GM19397 (cell line): ENCODE measurements around the gene TMBIM1.
A peak's percentile ranks its signal among the peaks of the same experiment; 100 is the strongest.

Source experiments
- ATAC-seq: cut with Tn5 transposase; IDR thresholded peaks from one replicate; pipeline ENCODE4 v1.9.1; 2021; ENCODE audit warnings: mild to moderate bottlenecking, moderate library complexity; ENCODE audit not compliant: unreplicated experiment

TMBIM1 gene

DNA sequence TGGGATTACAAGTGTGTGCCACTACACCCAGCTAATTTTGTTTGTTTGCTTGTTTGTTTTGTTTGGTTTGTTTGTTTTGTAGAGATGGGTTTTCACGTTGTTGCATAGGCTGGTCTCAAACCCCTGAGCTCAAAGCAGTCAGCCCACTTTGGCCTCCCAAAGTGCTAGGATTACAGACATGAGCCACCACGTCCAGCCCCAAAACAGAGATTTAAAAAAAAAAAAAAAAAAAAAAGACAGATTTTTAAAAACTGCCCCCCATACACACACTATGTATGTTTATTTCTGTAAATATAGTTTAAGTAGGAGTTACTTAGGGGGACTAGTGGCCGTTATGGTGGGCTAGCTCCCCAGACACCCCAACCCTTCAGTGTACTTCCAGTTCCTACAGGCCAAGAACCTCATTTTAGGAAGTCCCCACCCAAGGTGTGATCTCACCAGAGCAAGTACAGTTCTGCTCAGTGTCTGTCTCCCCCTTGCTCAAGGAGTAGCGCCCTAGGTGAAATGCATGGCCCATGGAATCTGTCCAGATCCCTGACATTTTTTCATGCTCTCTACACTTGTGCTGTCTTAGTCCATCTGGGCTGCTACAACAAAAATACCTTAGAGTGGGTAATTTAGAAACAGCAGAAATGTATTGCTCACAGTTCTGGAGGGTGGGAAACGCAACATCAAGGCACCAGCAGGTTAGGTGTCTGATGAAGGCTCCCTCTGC is 1.6 kb upstream of the TMBIM1 start:
- ATAC-seq: no peak

DNA sequence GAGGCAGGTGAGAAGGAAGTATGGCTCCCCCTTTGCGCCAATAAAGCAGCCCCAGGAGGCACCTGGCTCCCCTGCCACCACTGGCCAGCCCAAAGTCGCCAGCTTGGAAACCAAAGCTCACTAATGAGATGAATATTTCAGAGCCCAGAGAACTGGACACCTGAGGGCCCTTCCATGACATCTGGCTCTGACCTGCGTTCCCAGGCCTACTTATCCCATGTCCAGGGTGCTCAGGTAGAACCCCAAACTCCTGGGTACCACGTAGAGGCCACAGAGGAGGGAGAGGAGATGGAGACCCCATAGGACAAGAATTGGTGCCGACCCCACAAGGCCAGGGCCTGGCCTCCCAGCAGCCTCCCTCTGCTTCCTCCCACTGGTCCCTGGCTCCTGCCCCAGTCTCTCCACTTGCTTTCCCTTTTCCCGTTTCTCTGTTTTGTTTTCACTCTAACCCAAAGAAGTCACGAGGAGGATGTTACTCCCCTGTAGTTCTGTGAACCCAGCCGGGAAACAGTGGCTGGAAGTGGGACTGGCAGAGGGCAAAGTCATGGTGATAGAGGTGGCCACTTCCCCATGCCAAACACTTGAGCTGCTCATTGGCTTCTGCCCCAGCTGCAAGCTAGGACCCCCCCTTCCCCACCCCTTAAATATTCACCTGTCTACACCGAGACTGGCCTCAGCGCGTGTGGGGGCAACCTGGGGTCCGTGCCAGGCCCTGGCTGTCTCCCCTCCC is 820 bp downstream of the TMBIM1 start:
- no peak for ATAC-seq

DNA sequence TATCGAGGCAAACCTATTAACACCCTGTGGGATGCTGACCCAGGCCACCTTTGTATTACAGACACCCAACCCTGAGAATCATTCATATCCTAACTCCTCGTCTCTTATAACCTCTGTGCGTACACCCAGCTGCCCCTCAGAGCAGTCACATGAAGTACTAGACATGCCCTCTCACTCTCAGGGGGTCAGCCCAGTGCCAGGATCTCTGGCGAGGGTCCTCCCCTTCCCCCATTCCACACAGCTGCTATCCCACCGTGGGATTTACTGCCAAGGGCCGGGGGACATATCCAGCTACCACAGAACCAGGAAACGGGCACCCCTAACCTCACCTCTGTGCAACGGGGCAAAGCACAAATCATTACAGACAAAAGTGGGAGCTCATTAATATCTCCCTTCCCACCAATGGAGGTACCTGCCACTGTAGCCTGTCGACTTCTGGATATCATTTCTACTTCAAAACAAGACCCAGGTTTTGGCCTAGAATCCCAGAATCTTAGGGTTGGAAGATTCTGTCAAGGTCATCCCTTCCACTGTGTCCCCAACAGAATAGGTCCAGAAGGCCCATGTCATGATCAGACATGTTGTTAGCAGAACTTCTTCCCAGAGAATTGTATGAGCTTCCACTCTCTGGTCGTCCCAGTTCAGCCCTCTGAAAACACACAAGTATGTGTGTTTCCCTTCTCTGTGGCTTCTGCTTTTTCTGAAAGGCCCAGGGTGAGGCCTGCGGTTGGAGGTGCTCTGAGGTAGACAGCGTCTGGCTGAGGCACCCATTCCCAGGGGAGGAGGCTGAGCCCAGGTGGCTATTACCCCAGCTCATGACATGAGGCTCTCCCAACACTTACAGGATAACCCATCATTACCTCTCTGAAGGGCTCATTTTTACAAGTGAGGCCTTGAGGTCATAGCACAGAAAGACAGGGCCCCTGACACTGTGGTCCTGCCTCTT is 1.7 kb downstream of the TMBIM1 start:
- ATAC-seq: peak; percentile 55

DNA sequence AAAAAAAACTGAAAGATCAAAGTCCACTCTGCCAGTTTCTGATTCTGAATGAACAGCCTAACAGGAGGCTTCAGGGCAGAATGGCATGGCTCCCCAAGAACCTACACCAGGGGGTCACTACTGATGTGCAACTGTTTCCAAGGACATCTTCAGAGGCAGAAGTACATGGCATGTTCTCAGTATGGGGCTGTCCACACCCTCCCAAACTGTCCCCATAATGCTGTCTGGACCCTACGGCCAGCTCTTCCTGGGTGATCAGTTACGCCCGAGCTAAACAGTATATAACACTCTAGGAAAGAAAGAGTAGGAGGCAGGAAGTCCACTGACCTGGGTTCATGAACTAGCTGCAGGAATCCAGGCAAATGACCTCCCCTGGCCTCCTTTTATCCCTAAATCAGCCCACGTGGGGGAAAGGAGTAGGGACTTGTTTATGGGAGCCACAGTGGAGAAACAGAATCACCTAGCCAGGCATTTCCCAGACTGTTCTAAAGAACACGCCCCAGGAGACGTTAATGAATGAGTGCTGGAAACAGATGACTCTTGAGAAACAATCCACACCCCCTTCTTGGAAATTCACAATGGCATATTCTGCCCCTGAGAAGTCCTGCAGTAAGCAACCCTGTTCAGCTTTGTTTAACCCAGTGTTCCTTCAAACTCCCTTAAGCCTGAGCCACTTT is 2.5 kb downstream of the TMBIM1 start:
- no peak for ATAC-seq

DNA sequence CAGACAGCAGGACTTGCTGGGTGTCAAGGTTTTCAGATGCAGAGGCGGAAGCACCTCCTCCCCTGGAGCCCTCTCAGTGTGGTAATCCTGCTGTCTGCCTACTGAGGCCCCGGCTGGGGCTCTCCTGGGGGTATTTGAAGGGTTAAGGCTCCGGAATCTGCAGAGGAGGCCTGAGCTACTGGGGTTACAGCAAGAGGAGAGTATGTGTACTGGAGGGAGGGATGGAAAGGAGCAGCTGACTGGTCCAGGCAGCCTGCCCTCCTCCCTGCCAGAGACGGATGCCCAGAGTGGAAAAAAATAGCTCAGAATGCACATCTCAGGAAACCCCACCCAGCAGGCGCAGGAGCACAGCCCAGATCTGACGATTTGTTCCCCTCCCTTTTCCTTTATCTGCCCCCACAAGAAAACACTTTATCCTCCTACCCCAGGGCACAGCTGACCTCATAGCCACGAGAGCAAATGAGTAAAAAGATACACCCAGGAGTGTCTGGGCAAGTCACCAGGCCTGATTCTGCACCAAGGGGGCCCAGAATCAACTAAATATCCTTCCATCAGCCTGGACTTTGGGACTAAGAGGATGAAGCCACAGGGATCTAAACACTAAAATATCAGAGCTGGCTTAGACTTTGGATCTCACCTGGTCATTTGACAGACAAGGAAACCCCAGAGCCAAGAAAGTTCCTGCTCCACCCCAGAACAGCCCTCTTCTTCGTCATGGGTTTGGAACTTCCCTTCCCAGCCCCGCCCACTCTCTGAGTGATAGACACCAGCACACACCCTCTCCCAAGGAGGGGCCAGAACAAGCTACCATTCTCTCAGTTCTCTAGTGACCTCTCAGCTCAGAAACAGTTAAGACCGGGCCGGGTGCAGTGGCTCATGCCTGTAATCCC is 5.5 kb downstream of the TMBIM1 start:
- peak; percentile 55 for ATAC-seq

DNA sequence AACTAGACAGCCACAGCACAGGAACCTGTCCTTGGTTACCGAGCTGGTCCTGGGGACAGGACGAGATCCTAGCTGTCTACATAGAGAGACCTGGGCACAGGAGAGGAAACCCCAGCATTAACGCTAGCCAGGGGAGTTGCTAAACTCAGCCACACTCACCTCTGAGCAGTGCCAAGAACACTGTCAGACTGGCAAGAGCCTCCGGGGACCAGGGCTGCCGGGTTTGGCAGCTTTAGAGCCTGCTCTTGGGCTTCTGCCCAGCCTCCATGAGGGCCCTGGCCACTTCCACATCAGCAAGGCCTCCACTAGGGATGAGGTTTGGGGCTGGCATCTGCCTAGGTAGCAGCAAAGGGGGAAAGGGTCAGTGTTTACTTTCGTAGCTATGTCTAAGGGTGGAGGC is 6.7 kb downstream of the TMBIM1 start:
- ATAC-seq: no peak

DNA sequence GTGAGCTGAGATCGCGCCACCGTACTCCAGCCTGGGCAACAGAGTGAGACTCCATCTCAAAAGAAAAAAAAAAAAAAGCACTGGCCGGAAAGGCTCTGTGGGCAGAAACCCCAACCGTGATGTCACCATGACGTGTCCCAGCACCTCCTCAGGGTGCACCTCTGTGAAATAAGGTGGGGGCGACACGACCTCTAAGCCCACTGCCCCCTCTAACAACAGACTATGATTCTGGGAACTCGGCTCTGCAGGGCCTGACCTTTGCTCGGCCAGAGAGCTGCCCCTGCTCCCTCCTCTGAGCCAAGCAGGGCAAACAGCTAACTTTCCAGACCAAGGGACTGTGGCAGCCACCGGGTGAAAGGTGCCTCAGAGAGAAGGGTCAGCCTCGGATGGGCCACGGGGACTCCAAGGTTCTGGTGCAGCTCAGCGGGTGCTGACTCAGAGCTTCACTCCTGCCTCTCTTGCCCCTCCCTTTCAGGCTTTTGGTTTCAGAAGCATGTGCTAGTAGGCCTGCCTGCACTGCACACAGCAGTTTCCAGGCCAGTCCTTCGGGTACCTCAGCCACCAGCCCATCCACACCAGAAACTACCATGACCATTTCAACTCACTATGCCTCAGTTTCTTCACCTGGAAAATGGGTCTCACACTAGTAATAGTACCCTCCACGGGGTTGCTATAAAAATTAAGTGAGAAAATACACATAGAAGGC is 8.0 kb downstream of the TMBIM1 start:
- no peak for ATAC-seq

DNA sequence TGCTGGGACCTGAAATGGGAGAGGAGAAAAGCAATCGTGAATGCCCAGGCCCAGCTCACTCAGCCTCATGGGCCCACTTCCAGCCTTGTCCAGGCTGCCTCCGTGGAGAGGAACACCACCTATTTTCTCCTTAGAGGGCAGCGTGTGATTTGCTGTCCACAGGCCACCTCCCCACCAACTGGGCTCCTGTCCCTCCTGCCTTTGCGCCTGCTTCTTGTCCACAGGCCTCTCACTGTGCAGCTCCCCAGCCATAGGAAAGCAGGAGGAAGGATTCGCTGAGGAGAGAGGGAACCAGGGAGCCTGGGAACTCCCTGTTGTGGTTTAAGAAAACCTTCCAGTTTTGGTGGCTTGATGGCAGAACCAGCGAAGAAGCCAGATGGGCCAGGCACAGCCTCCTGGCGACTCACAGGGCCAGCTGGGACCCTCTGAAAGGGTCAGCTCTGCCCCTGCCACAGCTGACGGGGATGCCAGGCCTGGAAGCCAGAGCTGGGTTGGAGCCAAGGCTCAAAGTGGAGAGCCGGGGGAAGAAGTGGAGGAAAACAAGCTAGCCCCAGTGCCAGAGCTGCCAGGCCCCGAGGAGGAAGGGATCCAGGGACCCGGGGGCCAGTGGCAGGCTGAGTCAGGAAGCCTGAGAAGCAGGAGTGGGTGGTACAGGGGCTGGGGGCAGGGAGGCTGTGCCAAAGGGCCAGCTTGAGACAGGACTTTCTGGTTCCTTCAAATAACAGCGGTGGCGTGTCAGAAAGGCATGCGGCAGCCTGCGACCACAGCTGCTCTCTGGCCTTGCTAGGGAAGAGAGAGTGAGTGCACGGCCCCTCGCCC is 9.9 kb downstream of the TMBIM1 start:
- no peak for ATAC-seq

DNA sequence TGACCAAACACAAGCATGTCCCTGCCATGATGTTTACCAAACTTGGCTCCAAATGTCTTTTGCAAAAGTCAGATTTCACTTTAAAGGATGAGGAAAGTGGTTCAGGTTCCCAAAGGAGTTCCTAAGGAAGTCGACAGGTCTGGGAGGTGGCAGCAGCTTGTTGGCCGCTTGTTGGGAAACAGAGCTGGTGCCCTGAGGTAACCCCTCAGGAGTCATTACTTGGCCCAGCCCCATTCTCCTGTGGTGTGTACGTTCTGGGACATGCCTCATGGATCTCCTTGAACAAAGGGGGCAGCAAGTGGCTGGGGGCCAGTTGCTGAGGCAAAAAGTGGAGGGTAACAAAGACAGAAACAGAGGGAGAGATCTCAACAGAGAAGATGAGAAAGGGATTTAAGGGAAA is 10.9 kb downstream of the TMBIM1 start:
- no peak for ATAC-seq

DNA sequence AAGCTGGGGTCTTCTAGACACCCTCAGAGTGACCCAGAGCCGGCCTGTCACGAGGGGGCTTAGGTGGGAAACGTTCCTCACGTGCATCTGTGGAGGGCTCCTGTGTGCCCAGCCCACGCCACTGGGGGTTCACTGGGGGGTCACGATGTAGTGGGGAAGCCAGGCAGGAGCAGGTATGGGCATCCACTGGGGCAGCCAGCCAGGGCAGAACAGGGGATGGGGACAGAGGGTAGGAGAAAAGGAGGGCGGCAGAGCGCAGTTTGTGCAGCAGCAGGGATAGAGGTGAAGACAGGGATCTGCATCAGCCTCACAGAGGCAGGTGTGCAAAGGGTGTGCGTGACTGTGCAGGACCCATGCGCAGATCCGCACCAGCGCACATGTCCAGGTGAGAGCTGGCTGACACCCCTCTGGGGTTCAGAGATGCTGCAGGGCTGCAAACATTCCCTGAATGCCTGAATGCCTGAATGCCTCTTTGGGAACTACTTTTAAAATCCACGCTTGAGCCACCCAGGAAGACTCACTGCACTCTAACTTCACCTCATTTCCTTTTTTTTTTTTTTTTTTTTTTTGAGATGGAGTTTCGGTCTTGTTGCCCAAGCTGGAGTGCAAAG is 11.9 kb downstream of the TMBIM1 start:
- no peak for ATAC-seq

DNA sequence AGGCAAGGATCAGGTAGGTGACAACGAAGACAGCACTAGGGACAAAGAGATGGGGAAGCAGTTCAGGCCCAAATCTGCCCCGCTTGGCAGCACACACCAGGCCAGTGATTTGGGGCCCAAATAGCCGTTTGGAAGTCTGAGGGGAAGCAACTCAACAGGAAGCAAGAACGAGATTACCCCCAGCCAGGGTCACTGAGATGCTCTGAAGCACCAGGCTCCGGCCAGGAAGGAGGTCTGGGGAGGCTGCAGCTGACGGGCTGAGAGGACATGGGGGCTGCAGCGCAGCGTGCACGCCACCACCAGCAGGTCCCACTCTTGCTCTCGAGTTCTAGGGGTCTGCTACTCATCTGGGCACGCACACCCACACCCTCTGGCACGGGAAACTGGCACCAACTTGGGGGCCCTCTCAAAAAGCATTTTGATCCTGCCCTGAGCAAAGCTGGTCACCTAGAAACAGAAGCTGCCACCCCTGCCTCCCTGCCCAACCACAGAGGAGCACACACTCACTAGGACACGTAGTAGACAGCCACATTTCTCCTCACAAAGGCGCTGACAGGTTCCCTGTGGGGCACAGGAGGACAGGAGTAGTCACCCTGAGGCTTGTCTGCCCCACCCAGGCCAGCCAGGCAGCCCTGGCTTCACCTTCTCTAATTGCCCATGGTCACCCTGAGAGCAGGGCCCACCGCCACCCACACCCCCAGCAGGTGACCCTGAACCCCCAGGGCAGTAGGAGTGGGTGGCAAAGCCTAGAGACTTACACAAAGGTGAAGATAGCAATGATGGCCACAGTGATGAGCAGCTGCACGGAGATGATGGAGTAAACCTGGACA is 13.6 kb downstream of the TMBIM1 start:
- ATAC-seq: no peak

DNA sequence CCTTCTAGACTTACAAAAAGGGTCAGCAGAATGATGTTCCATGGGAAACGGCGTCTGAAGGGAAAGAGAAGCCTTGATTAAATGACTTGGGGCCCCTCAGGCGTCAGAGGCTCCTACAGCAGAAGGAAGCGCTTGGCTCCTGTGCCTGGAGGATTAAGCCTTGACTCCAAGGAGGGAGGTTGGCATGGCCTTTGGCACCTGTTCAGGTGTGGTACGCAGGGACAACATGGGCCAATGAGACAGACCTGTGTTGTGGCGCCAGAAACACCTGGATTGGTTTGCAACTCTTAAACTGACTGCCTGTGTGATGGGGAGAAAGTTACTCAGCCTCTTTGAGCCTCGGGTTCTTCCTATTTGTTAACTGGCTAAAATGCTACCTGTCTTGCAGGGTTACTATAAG is 14.4 kb downstream of the TMBIM1 start:
- no peak for ATAC-seq

DNA sequence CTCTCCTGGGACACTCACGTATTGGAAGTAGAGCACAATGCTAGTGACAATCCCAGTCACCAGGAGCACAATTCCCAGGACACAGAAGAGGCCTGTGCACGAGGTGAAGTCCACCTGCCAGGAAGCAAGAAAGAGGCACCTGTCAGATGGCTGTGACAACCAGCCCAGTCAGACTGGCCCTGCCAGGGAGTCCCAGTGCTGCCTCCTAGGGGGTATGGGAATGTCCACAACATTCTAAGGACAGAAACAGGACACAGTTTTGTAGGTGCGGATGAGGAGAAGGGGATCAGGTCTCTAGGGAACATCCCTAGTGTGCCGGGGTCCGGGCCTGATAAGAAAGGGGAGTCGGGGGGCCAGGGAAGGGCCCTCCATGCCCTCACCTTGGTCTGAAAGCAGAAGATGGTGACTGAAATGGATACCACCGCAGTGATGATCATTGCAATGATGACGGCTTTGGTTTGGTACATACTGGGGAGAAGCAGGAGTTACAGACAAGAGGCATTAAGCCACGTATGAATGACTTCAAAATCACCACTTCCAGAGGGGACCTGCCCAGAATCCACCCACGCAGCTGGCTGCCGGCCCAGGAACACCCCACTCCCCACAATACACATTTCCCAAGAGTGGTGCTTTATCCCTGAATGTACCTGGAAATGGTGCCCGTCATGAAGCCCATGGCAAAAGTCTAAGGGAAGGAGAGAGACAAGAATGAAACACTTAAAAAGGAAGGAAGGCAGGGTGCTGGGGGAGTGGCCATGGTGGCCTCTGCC is 15.1 kb downstream of the TMBIM1 start:
- ATAC-seq: no peak

DNA sequence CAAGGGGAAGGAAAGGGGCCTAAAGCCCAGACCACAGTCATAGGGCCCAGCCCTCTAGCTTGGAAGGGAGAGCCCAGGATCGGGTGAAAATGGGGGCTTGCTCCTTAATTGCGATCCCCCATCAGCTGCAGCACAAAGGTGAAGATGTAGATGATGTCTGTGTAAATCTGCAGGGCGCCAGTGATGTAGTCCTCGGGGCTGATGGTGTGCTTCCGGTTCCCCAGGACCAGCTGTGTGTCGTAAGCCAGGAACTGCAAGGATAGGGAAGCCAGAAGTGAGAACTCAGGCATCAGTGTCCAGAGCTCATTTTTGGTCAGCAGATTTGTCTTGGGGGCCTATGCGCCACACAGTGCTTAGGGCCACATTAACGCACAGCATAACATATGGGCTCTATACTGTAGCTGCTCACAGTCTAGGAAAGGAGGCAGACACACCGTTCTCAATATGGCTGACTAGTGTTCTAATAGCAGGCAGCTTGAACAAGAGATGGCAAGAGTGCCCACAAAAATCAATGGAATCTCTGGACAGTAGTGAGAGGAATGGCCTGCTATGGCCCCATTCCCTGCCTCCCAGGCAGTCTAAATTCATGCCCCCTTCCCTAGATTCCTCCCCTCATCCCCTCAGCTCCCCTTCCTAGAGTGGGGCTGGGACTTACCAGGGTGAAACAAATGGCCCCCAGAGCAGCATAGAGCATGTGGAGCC is 16.8 kb downstream of the TMBIM1 start:
- ATAC-seq: no peak

DNA sequence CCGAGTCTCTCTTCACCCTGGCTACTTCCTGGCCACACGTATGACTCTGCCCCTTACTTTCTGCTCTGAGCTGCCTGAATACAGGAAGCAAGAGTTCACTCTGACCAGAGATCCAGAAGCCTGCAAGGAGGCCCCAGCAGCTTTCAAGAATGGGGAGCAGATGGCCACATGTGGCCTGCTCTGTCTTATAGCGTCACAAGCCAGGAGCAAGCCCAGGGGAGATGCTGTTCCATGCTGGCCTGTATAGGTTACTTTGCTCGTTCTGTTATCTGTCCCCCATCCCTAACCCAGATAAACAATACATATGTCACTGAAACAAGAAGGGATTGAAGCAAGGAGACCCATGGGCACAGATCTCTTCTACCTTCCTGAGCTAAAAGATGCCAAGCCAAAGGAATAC is 17.7 kb downstream of the TMBIM1 start:
- no peak for ATAC-seq

DNA sequence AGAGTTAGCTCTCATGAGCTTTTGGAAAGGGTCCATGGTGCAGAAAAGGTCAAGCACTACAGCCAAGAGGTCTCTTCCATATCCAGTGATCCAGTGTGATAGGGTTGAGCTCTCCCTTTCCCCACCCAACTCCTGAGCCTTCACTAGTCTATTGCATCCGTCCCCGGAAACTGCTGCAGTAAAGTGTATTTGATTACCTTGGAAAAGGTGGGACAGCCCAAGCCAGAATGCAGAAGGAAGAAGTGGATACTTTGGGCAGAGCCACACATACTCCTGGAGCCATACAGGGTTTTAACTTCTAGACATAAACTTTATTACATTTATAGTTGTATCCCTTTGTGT is 18.4 kb downstream of the TMBIM1 start:
- no peak for ATAC-seq
